Measurements from ENCODE around the gene SORBS1.
A peak's percentile ranks its signal among the peaks of the same experiment; 100 is the strongest.

The SORBS1 gene

GRCh38 chr10:95457319-95457886 lies 103.8 kb downstream of the SORBS1 start:
- DNase-seq, result no peak

GRCh38 chr10:95456516-95456915 lies 104.7 kb downstream of the SORBS1 start:
- no peak for DNase-seq

DNA sequence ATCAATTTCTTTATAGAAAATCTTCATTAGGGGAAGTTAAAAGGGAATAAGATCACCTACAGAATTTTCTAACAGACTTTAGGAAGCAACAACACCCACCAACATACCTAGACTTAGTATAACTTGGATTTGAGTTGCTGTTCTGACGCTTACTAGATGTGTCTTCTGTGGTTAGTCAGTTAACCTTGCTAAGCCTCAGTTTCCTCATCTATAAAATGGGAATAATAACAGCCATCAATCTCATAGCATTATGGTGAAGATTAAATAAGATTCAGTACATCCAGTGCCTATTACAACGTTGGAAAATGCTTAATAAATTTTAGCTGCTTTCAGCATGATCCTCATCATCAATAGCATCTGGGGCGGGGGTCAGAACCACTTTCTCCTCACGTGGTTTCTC lies 106.2 kb downstream of the SORBS1 start:
- no peak for DNase-seq

DNA sequence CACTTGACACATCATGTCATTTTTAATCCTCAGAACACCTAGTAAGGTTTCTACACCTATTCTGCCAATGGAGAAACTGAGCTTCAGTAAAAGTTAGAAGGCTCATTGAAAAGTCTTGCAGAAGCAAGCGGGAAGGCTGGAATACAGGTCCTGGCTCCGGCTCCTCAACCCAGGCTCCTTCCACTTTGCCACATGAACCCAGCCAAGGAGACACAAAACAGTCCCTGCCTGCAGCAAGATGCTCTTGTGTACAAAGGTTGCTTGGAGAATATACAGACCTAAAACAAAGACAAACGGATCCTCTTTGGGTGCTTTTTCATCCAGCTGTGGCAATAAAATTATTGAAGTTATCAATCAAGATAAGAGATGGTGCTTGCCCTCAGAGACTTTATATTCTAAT lies 106.8 kb downstream of the SORBS1 start:
- DNase-seq, result no peak

DNA sequence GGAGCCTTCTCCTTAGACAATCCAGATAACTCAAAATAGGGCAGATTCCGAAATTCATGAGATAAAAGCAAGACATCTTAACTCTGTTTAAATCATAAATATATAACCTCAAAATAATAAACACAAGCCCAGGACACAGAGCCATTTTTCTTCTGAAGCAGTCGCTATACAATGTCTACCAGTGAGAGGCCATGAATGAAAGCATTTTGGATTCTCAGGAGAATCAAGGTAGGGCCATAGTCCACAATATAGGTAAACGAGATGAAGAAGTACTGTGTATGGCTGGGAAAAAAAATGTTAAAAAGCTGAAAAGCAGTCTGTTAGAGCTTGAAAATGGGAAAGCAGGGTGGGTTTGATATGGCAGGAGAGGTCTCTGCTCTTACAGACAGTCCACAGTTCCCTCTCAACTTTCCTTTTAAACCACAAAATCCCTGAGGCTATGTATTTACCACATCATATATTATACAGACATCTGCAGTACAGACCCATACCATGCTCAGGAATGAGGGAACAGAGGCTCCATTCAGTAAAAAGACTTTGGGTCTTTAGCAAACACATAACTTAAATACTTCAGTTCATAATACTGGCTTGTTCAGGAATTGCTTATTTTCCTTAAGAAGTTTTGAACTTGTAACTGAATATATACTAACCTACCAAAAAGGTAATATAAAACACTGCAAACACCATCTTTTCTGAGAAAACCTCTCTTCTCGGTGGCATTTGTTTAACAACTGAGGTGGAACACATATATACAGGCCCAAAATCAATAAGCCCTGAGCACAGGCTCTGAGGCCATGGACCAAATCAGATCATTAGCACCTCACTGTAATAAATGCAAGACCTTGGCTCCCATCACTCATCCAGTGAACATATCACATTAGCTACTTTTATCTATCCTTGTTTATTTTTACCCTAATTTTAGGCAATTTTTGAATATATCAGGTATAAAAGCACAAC lies 109.3 kb downstream of the SORBS1 start:
- DNase-seq, result no peak

DNA sequence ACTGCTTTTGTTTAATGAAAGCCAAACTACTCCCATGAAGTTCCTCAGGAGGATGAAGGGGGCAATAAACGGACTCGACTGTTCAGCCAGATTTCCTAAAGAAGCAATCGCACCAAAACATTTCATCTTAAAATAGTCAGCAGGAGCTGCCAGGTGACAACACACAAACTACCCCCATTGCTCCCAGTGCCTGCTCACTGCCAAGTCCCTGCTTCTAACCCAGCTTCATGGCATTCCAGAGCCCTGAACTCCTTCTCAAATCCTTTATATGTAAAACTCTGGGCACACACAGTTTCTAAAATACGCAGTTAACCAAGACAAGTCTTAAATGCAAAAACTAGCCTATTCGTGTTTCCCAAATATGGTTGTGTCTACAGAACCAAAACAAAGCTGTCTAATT lies 110.0 kb downstream of the SORBS1 start:
- DNase-seq, result no peak

DNA sequence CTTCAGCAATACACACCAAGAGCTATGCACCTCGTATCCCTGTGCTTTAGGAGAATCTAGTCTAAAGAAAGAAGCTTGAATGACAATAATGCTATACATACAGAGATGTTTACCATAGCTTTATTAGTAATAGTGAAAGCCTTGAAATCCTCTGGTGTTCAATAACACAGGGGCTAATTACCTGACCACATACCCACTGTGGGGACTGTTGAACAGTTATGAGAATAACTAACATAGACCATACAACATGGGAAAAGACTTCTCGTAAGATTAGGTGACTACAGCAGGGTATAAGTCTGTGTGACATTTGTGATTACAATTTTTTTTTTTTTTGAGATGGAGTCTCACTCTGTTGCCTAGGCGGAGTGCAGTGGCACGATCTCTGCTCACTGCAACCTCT lies 111.0 kb downstream of the SORBS1 start:
- DNase-seq, result no peak

GRCh38 chr10:95447685-95448084 lies 113.5 kb downstream of the SORBS1 start:
- no peak for DNase-seq

DNA sequence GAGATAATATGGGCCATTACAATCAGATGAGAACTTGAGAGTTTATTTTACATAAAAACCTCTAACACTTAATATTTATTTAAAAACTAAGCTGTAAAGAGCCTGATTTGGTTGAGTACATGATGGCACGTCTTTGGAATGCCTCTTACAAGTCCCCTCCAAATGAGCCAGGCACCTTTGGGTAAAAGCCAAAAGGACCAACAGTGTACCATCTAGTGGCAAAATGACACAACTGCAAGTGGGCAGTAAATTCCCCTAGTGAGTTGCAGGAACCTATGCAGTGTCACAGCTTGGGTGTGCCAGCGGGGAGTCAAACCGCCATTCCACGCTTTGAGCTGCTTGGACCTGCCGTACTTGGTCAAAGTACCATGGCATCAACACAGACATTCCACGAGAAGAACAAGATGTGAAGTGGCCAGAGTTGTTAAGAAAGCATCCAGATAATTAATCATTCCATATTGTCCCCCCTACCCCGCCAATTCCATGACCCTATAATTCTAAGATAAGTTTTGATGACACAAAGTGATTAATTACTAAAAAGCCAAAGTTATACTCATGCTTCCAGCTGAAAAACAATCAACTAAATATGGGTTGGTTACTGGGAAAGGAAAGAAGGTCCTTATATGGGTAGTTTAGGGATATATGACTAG lies 115.2 kb downstream of the SORBS1 start:
- peak; percentile 68 to 80 (median 70) for DNase-seq

DNA sequence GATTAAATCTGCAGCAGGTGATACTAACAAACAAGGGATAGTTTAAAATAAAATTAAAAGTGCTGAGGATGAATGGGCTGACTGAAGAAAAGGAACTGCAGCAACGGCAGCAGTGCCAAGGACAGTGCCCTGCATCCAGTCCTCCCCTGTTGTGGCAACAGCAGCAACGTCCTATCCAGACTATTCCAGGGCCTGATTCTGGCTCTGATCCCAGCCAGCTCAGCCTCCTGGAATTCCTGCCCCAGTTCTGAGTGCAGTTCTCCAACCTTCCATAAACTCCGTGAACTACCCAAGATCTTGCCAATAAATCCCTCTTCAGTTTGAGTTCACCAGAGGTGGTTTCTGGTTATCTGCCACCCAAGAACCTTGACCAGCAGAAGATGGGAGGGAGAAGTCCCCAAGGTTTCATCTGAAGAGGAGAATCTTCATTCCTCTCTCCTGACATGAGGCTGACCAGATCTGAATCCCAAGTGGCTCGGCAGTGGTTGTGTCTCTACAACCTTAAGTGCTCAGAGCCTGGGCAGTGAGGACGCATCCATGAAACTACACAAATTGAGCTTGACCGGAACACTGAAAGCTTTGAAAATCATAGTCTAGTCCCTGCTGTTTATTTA lies 115.8 kb downstream of the SORBS1 start:
- no peak for DNase-seq

DNA sequence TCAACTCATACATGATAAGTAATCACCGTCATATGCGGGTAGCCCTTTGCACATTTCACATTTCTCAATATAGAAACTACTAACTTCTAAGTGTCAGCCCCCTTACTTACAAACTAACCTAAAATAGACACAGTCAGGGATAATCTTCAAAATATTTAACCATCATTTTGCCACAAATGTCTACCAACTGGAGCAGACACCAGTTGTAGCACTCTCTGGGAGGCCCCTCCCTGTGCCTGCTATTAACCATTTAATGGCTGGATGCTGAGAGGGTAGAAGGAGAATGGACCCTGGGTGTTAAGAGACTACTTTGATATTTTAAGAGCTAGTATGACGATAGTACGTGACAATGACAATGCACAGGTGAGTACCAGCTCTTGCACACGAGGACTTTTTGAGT lies 116.4 kb downstream of the SORBS1 start:
- no peak for DNase-seq

- no peak for DNase-seq
Observed at GRCh38 chr10:95443636-95444035, 117.5 kb downstream of the SORBS1 start.

- no peak for DNase-seq
Observed at GRCh38 chr10:95442341-95442740, 118.8 kb downstream of the SORBS1 start.

DNA sequence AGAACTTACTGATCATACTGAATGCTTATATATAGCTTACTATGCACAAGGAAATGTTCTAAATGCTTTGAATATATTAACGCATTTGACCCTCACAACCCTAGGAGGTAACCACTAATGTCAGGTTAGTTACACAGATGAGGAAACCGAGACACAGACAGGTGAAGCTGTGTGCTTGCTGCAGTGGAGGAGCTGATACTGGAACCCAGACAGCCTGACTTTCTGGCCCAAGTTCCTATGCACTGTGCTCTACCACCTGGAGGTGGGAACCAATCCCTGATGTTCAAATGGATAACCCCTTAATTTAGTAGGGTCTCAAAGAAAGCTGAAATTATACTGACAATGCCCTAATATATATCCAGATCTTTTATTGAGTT lies 119.6 kb downstream of the SORBS1 start:
- no peak for DNase-seq

GRCh38 chr10:95440756-95441546 lies 120.2 kb downstream of the SORBS1 start:
- no peak for DNase-seq

- DNase-seq, result no peak
Observed at GRCh38 chr10:95440038-95440725, 121.0 kb downstream of the SORBS1 start.

- DNase-seq, result no peak
Observed at GRCh38 chr10:95438781-95439180, 122.4 kb downstream of the SORBS1 start.

DNA sequence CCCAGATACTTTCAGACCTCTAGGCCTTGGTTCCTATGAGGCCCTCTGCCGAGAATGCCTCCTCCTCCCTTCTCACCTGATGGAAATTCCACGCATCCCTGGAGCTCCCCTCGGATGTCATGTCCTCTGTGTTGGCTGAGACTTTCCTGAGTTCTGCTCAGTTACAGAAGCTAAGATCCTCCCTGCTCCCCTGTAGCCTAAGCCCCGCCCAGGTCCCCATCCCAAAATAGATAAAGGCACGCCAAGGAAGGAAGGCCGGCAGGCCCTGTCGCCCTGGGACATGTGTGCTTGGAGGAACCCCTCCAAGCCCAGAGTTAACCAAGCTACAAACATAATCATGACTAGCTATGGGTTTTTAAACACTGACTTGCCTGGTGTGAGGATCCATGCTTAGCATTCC lies 123.5 kb downstream of the SORBS1 start:
- DNase-seq, result no peak

GRCh38 chr10:95435548-95436279 lies 125.5 kb downstream of the SORBS1 start:
- no peak for DNase-seq

GRCh38 chr10:95434583-95434982 lies 126.6 kb downstream of the SORBS1 start:
- DNase-seq, result peak; percentile 19 to 26 (median 23)

GRCh38 chr10:95431900-95432342 lies 129.2 kb downstream of the SORBS1 start:
- no peak for DNase-seq
